HL-60 (cell line): Measurements from ENCODE around the gene ZSCAN4.

Experiments
- CTCF ChIP-seq: IDR thresholded peaks from one replicate; pipeline ENCODE4 v1.5.1; 2011; ENCODE audit warnings: low read length, control low read depth, inconsistent platforms; ENCODE audit not compliant: insufficient read depth
- POLR2AphosphoS5 ChIP-seq: IDR thresholded peaks from 2 replicates; pipeline ENCODE4 v1.6.1; 2012; ENCODE audit warnings: low read depth
- REST ChIP-seq: IDR thresholded peaks from 2 replicates; pipeline ENCODE4 v1.6.1; 2012; ENCODE audit warnings: low read depth; ENCODE audit not compliant: insufficient replicate concordance

DNA sequence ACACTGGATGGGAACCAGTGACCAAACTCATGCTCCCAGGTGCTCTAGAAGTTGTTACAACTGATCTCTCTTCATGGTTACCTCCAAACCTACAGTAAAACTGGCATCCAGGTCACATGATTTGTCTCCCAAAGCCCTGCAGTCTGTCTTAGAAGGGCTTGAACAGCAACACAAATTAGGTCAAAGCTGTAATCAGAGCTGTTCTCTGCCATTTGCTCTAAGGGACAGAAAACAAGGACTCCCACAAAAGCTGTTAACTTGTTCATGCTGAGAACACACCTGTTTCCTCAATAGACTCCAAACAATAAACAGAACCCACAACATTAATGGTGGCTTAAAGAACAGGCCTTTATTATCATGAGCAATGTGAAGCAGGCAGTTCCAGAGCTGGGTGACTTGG is 50.7 kb downstream of the ZSCAN4 start:
- TF ChIP-seq POLR2AphosphoS5 (no peak), CTCF (no peak), REST (no peak)
